ENCODE measurements around the gene MRTFA.

DNA sequence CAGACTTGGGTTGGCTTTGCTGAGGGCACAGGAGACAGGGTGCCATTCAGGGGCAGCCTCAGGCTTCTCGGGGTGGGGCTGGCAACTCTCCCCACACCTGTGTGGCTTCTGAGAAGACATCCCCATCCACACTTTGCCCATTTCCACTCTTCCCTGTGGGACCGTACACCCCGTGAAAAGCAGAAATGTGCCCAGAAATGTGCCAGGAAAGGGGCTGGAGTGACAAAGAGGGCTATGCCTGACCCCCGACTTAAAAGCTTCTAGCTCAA lies 215.5 kb downstream of the MRTFA start:
- TF ChIP-seq, protein P1, sequence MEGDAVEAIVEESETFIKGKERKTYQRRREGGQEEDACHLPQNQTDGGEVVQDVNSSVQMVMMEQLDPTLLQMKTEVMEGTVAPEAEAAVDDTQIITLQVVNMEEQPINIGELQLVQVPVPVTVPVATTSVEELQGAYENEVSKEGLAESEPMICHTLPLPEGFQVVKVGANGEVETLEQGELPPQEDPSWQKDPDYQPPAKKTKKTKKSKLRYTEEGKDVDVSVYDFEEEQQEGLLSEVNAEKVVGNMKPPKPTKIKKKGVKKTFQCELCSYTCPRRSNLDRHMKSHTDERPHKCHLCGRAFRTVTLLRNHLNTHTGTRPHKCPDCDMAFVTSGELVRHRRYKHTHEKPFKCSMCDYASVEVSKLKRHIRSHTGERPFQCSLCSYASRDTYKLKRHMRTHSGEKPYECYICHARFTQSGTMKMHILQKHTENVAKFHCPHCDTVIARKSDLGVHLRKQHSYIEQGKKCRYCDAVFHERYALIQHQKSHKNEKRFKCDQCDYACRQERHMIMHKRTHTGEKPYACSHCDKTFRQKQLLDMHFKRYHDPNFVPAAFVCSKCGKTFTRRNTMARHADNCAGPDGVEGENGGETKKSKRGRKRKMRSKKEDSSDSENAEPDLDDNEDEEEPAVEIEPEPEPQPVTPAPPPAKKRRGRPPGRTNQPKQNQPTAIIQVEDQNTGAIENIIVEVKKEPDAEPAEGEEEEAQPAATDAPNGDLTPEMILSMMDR (IDR thresholded peaks at IDR 0.05; ENCODE audit: insufficient read depth, low read length, poor library complexity, severe bottlenecking): no peak
- TF ChIP-seq EZH2phosphoT487 (conservative IDR thresholded peaks at IDR 0.05; ENCODE audit: low read length): no peak

All from SU-DHL-6 (cell line).